ENCODE data around the gene COPZ1. TPM values are rescaled to one million over a fixed set of nuclear protein-coding genes. Genes with fewer than 3 reads are reported as not detected.

COPZ1 gene
- total RNA-seq, 3 donors from 2014 or later (not counting 1 experiment from before 2014, with no cell fraction given), result 66.3 to 83.6 (median 79.7) TPM

- 97% methylated on average over 3 of the region's 3 CpGs for WGBS (ENCODE audit: insufficient coverage)
- Histone ChIP-seq H3K36me3 (ENCODE audit: control insufficient read depth, insufficient read depth, low read length) (peaks cover 12% of the 10 kb centered on the region), H3K4me1 (ENCODE audit: control insufficient read depth, insufficient read depth, low read length) (peaks cover 26% of the 10 kb centered on the region), H3K27ac (ENCODE audit: low read length) (no peak overlapping the region), H3K9me3 (ENCODE audit: control insufficient read depth, insufficient read depth, low read length) (no peaks in the 10 kb centered on the region), H3K4me3 (ENCODE audit: low read length) (no peak overlapping the region), H3K27me3 (ENCODE audit: control insufficient read depth, insufficient read depth, low read length) (no peaks in the 10 kb centered on the region)
- H3K27me3 Mint-ChIP-seq (ENCODE audit: low read depth in 2 of 2), result no peaks in the 10 kb centered on the region
- DNase-seq (no peak), ATAC-seq (no peak)
- peak overlapping the region in 1 of 2 donors; percentile 31 for H3K27ac Mint-ChIP-seq
- H3K9me3 Mint-ChIP-seq, result no peaks in the 10 kb centered on the region
- peak overlapping the region; percentile 52 for H3K4me3 Mint-ChIP-seq
- H3K36me3 Mint-ChIP-seq, result no peaks in the 10 kb centered on the region
- intact Hi-C loops (cut with micrococcal nuclease), result no loop called here
- peaks cover 0 to 12% of the 10 kb centered on the region in 2 donors for H3K4me1 Mint-ChIP-seq
- no peak for TF ChIP-seq CTCF (IDR thresholded peaks at IDR 0.05)
Observed at GRCh38 chr12:54356228-54356627, 31.3 kb downstream of the COPZ1 start.

GRCh38 chr12:54356951-54357356, 32.0 kb downstream of the COPZ1 start:
- no peak for TF ChIP-seq CTCF (IDR thresholded peaks at IDR 0.05)
- intact Hi-C loops (cut with micrococcal nuclease), result no loop called here
- Histone ChIP-seq H3K4me1 (ENCODE audit: control insufficient read depth, insufficient read depth, low read length) (peaks cover 23% of the 10 kb centered on the region), H3K27ac (ENCODE audit: low read length) (no peak overlapping the region), H3K36me3 (ENCODE audit: control insufficient read depth, insufficient read depth, low read length) (peaks cover 5% of the 10 kb centered on the region), H3K9me3 (ENCODE audit: control insufficient read depth, insufficient read depth, low read length) (no peaks in the 10 kb centered on the region), H3K4me3 (ENCODE audit: low read length) (no peak overlapping the region), H3K27me3 (ENCODE audit: control insufficient read depth, insufficient read depth, low read length) (no peaks in the 10 kb centered on the region)
- 95% methylated on average over 4 of the region's 4 CpGs for WGBS (ENCODE audit: insufficient coverage)
- Mint-ChIP-seq H3K4me3 (no peak overlapping the region), H3K9me3 (no peaks in the 10 kb centered on the region), H3K4me1 (peaks cover 0 to 5% of the 10 kb centered on the region in 2 donors), H3K27me3 (ENCODE audit: low read depth in 2 of 2) (no peaks in the 10 kb centered on the region), H3K36me3 (no peaks in the 10 kb centered on the region), H3K27ac (peak overlapping the region in 1 of 2 donors; percentile 31)
- ATAC-seq, result no peak
- no peak for DNase-seq

GRCh38 chr12:54357506-54358190, 32.7 kb downstream of the COPZ1 start:
- Histone ChIP-seq H3K4me1 (ENCODE audit: control insufficient read depth, insufficient read depth, low read length) (peaks cover 22% of the 10 kb centered on the region), H3K27me3 (ENCODE audit: control insufficient read depth, insufficient read depth, low read length) (no peaks in the 10 kb centered on the region), H3K9me3 (ENCODE audit: control insufficient read depth, insufficient read depth, low read length) (no peaks in the 10 kb centered on the region), H3K36me3 (ENCODE audit: control insufficient read depth, insufficient read depth, low read length) (no peaks in the 10 kb centered on the region), H3K4me3 (ENCODE audit: low read length) (no peak overlapping the region), H3K27ac (ENCODE audit: low read length) (no peak overlapping the region)
- H3K27me3 Mint-ChIP-seq (ENCODE audit: low read depth in 2 of 2), result no peaks in the 10 kb centered on the region
- WGBS (ENCODE audit: insufficient coverage), result 83% methylated on average over 1 of the region's 2 CpGs
- H3K27ac Mint-ChIP-seq, result peak overlapping the region in 1 of 2 donors; percentile 31
- intact Hi-C loops (cut with micrococcal nuclease), result no loop called here
- TF ChIP-seq CTCF (IDR thresholded peaks at IDR 0.05), result no peak
- H3K9me3 Mint-ChIP-seq, result no peaks in the 10 kb centered on the region
- DNase-seq (no peak), ATAC-seq (no peak)
- no peak overlapping the region for H3K4me3 Mint-ChIP-seq
- H3K36me3 Mint-ChIP-seq, result no peaks in the 10 kb centered on the region
- H3K4me1 Mint-ChIP-seq, result peaks cover 0 to 4% of the 10 kb centered on the region in 2 donors
